HEK293T (cell line): ENCODE results near the gene FOXC1.

Source experiments
- CTCF ChIA-PET: fragments of 350-600 bp; formaldehyde crosslinking; extraction: SDS; loops from one replicate; lab custom pipeline; 2021; ENCODE audit warnings: antibody characterized with exemption, inconsistent platforms; lab: Yijun Ruan, JAX
- POLR2A ChIA-PET: fragments of 350-600 bp; formaldehyde crosslinking; extraction: SDS; loops from one replicate; lab custom pipeline; 2020; ENCODE audit warnings: antibody characterized with exemption, inconsistent platforms; lab: Yijun Ruan, JAX
- DNase-seq: peaks from one replicate; pipeline ENCODE4 v3.0.0; 2012; ENCODE audit warnings: mixed read lengths; ENCODE audit errors: extremely low spot score
- ARNT ChIP-seq: fragments of 450-650 bp; IDR thresholded peaks from 2 replicates; pipeline ENCODE4 v1.6.1; 2017; ENCODE audit warnings: mild to moderate bottlenecking
- BHLHE40 ChIP-seq: fragments of 450-650 bp; IDR thresholded peaks from 2 replicates; pipeline ENCODE4 v1.6.1; 2016; ENCODE audit warnings: mild to moderate bottlenecking, moderate library complexity, borderline replicate concordance
- CTBP1 ChIP-seq: fragments of 450-650 bp; IDR thresholded peaks from 2 replicates; pipeline ENCODE4 v1.6.1; 2016; ENCODE audit warnings: borderline replicate concordance
- ELF4 ChIP-seq: fragments of 450-650 bp; IDR thresholded peaks from 2 replicates; pipeline ENCODE4 v1.6.1; 2017; ENCODE audit warnings: antibody characterized with exemption
- FOXM1 ChIP-seq: fragments of 450-650 bp; IDR thresholded peaks from 2 replicates; pipeline ENCODE4 v1.6.1; 2017; ENCODE audit warnings: mild to moderate bottlenecking, borderline replicate concordance
- HDGF ChIP-seq: fragments of 450-650 bp; IDR thresholded peaks from 2 replicates; pipeline ENCODE4 v1.6.1; 2017; ENCODE audit warnings: antibody characterized with exemption, borderline replicate concordance
- L3MBTL2 ChIP-seq: fragments of 450-650 bp; conservative IDR thresholded peaks from 2 replicates; pipeline ENCODE4 v1.6.1; 2016; ENCODE audit warnings: mild to moderate bottlenecking
- LEF1 ChIP-seq: fragments of 450-650 bp; IDR thresholded peaks from 2 replicates; pipeline ENCODE4 v1.6.1; 2017; ENCODE audit warnings: mild to moderate bottlenecking, borderline replicate concordance
- NFRKB ChIP-seq: fragments of 450-650 bp; IDR thresholded peaks from 2 replicates; pipeline ENCODE4 v1.6.1; 2016; ENCODE audit warnings: mild to moderate bottlenecking, moderate library complexity
- SP1 ChIP-seq: fragments of 450-650 bp; IDR thresholded peaks from 2 replicates; pipeline ENCODE4 v1.6.1; 2017
- SUZ12 ChIP-seq: fragments of 450-650 bp; IDR thresholded peaks from 2 replicates; pipeline ENCODE4 v1.6.1; 2016; ENCODE audit warnings: mild to moderate bottlenecking
- TARDBP ChIP-seq: fragments of 450-650 bp; IDR thresholded peaks from 2 replicates; pipeline ENCODE4 v1.6.1; 2016
- ZNF384 ChIP-seq: fragments of 450-650 bp; IDR thresholded peaks from 2 replicates; pipeline ENCODE4 v1.6.1; 2016
- TF ChIP-seq, protein P1 (sequence below): fragments of 450-650 bp; IDR thresholded peaks from 2 replicates; pipeline ENCODE4 v1.6.1; 2016

FOXC1 gene

DNA sequence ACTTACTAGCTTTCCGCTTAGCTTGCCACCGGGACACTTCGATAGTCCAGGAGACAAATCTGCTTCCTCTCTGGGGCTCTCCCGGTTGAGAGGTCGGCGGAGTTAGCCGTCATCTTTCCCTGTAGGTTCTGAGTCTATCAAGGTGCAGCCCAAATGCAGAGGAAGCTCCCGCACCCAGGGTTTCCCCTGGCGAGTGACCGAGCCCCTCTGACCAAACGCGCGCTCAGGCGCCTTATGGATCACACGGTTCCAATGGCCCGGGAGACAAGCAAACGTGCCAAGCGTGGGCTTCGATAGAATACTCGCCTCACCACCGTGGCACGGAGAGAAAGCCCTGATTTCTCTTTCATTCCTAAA lies 15.8 kb upstream of the FOXC1 start:
- no peak for DNase-seq
- TF ChIP-seq CTBP1 (no peak), ELF4 (no peak), HDGF (no peak), L3MBTL2 (no peak), LEF1 (no peak), BHLHE40 (no peak)
- TF ChIP-seq, protein P1, sequence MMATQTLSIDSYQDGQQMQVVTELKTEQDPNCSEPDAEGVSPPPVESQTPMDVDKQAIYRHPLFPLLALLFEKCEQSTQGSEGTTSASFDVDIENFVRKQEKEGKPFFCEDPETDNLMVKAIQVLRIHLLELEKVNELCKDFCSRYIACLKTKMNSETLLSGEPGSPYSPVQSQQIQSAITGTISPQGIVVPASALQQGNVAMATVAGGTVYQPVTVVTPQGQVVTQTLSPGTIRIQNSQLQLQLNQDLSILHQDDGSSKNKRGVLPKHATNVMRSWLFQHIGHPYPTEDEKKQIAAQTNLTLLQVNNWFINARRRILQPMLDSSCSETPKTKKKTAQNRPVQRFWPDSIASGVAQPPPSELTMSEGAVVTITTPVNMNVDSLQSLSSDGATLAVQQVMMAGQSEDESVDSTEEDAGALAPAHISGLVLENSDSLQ: no peak
- POLR2A ChIA-PET: interaction anchor here (0.8 kb wide), 1 partner anchor 13 kb away, joined by 3 read pairs; no protein-coding TSS in a partner anchor
- CTCF ChIA-PET: no interaction called here

DNA sequence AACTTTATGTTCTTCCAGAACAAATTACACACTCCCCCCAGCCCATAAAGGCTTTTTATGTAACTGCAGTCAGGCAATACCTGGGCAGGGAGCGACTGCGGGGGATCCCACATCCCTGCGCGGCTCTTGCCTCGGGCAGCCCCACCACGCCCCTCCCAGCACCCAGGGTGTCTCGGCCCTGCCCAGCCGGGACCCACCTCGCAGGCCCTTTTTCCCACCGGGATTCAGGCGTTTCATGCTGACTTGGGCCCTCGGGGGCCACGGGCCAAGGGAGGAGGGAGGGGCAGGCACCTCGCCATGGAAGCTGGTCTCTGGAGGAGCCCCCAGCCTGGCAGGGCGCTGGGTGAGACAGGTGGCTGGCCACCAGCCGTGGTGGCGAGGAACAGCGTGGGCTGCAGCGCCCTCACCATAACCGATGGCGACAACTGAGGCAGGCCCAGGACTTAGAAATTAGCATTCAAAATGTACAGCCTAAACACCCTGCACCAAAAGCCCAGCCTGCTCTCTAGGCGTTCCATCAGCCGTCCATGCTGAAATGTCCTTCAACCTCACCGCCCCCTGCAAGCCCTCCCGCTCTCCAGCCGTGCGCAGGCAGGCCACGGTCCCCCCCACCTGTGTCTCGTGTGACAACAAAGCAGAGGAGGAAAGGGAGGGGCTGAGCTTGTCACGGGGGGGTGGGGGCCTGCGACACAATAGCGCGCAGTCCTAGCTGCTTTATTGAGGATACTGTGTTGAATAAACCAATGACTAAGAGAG lies 15.1 kb upstream of the FOXC1 start:
- no peak for DNase-seq
- TF ChIP-seq FOXM1 (no peak), SP1 (no peak)
- POLR2A ChIA-PET: interaction anchor here (5.8 kb wide), 1 partner anchor 13 kb away, joined by 85 read pairs; no protein-coding TSS in a partner anchor
- CTCF ChIA-PET: interaction anchor here (1.3 kb wide), 1 partner anchor 23 kb away, joined by 6 read pairs; no protein-coding TSS in a partner anchor

DNA sequence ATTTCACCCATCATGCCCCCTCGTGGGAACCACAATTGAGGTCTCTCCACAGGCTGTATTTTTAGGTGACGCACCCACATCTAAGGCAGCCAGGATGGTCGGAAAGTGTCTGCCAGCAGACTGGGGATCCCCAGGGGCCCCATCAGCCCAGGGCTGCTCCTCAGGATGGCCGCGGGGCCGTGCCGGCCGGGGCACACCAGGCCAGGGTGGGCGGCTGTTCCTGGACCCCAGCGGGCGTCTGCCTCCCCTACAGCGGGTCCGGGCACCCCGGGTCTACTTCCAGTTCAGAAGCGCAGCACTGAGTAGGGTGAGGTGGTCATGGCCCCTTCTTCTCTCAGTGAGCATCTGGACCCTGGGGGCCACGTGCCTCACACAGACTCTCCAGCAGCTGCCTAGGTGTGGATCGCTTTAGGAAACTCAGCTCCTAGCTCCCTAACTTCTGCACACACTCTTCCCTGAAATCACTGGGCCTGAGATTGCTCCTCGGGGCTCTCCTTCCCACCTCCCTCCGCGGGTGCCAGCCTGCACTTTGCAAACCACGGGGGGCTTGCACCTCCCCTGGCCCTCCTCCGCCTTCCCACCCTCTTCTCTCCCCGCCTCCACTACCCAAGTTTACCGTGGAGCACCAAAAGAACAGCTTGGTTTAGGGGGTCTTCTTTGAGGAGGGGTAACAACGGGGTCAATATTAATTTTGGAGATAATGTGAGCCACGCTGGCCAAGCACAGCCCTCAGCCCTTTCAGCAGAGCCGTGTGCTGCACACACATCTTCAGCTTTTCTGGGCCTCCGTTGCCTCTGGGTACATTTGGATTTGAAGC lies 14.2 kb upstream of the FOXC1 start:
- no peak for TF ChIP-seq SUZ12
- ChIA-PET POLR2A (interaction anchor here (1.5 to 5.8 kb wide), 3 partner anchors 12 to 31 kb away, joined by 4 to 85 read pairs (median 32); partner anchors contain the start of gene FOXC1), CTCF (interaction anchor here (0.5 to 2.3 kb wide), 10 partner anchors 11 to 1039 kb away, joined by 3 to 13 read pairs (median 4); no protein-coding TSS in a partner anchor)
- no peak for DNase-seq

DNA sequence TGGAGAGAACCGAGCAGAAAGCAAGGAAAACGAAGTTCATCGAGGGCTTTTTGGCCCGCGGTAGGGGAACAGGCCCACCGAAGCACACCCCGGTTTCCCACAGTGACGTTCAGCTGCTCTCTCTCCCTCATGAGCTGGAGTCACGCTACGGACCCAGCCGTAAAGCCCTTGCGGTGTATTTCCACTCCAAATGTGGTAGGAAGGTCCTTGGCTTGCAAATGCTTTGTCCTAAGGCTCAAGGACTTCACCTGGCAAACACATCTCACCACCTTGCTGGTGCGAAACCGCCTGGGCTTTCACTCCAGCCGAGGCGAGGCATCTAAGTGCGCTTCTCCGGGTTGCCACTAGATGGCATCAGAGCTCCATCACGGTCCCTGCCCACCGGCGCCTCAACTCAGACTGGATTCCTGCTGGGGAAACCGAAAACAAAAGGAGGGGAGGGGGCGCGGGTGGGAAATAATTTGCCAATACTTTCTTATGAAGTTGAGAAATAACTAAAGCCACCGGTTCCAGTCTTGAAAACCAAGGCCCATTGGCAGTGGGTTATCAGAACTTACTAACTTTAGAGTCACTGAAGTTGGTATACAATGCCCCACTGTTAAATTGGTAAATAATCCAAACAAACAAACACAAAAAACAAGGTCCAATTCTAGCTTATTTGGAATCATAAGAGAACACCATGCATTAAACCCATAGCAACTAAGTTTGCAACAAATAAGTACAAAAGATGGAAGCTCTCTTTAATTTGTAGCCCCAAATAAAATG lies 13.4 kb upstream of the FOXC1 start:
- TF ChIP-seq CTBP1 (no peak), NFRKB (no peak), SP1 (no peak)
- peak; percentile 73 for DNase-seq
- CTCF ChIA-PET: interaction anchor here (0.5 to 2.3 kb wide), 15 partner anchors 10 to 1038 kb away, joined by 3 to 13 read pairs (median 3); no protein-coding TSS in a partner anchor
- POLR2A ChIA-PET: interaction anchor here (1.0 to 5.8 kb wide), 8 partner anchors 11 to 1036 kb away, joined by 3 to 85 read pairs (median 8); partner anchors contain the start of gene FOXC1

DNA sequence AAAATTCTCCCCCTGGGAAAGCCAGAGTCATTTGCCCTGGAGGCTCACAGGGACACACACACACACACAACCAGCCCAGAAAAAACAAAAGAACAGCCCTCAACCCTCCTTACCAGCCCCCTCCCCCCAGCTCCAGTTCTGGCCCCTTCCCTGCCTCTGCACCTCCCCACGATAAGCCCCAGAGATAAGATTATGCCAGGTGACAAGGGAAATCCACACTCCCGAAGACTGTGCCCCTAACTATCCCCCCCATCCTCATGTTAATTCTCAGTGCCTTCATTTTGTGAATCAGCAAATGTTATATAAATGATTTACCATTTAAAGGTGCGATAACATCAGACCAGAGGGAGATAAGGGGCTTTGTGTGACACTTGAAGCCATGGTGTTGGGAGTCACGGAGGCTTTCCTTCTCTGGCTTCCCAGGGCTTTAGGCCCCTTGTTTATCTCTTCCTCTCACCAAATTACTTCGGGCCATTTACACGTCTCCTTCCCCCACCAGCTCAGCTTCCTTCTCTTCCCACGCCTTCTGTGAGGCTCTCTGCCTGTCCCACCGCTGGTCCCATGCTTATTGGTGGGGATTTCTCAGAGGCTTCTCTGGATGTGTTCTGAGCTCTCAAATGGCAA lies 12.5 kb upstream of the FOXC1 start:
- ChIA-PET POLR2A (interaction anchor here (1.0 to 5.8 kb wide), 9 partner anchors 10 to 1035 kb away, joined by 3 to 85 read pairs (median 5); partner anchors contain the start of gene FOXC1), CTCF (interaction anchor here (0.6 to 2.3 kb wide), 12 partner anchors 10 to 1037 kb away, joined by 3 to 13 read pairs (median 3); no protein-coding TSS in a partner anchor)
- TF ChIP-seq FOXM1 (no peak), ARNT (no peak), ELF4 (no peak), HDGF (no peak), SP1 (no peak), CTBP1 (peak; percentile 87; the same call in 1 of the 2 replicates), L3MBTL2 (0 out of 2 replicates have a peak, but pooled peaks have one; percentile 32)
- TF ChIP-seq, protein P1: peak; percentile 68
- DNase-seq: peak; percentile 56

DNA sequence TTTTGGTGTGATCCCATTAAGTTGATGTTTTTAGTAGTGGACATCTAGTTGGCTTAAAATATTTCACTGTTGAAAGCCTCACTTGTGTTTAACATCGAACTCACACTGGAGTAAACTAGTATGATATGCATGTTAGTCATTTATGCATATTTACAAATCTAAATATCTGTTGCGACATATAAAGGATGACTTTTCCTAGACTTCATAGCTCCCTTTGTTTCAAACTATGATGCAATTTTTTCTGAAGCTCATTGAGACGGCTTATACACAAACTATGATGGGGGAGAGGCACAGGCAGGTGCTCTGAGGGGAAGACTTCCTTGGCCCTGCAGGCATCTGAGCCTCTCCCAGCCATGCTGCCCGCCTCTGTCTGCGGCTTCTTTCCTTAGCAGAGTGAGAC lies 11.8 kb upstream of the FOXC1 start:
- DNase-seq: no peak
- CTCF ChIA-PET: interaction anchor here (0.6 to 2.3 kb wide), 6 partner anchors 33 to 1036 kb away, joined by 3 to 6 read pairs (median 3); no protein-coding TSS in a partner anchor
- TF ChIP-seq ZNF384: no peak
- no peak for TF ChIP-seq ELF4
- TF ChIP-seq HDGF: no peak
- TF ChIP-seq SUZ12: no peak
- no peak for TF ChIP-seq TARDBP
- no peak for TF ChIP-seq LEF1
- POLR2A ChIA-PET: interaction anchor here (1.0 to 5.8 kb wide), 6 partner anchors 9 to 1035 kb away, joined by 3 to 85 read pairs (median 22); partner anchors contain the start of gene FOXC1
